ENCODE measurements around the gene NIF3L1.
A peak's percentile ranks its signal among the peaks of the same experiment; 100 is the strongest.
"Not testable (repeated sequence)": the region's sequence is repeated elsewhere in the genome, so short reads cannot be mapped to it uniquely, and the experiment has no call there.

NIF3L1 gene

DNA sequence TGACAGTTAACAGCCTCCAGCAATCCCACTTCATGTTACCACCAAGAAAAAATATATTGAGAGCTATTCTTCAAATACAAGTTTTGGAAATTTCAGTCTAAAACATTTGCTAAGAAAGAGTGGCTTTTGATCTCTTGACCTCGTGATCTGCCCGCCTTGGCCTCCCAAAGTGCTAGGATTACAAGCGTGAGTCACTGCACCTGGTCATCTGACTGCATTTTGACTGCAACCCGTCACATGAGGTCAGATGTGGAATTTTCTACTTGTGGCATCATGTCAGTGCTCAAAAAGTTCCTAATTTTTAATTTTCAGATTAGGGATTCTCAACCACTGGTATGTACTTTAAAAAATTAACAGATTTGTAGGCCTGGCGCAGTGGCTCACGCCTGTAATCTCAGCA, 15.6 kb upstream of the NIF3L1 start:
- no peak for DNase-seq

DNA sequence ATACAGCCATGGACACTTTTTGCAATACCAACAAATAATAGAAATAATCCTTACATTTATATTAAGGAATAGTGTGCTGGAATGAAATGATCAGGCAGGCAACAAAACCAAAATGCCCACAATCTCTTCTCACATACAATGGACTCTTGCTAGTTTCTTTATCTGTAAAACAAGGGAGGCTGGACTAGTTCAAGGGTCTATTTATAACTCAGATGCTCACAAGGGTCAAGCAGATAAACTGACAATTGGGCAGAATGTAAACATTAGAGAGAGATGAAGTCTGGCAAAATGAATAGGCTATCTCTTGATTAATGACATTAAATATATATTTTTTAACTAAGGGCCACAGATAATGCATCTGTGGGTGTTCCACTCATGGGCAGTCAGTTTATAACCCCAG, 11.7 kb upstream of the NIF3L1 start:
- no peak for DNase-seq

DNA sequence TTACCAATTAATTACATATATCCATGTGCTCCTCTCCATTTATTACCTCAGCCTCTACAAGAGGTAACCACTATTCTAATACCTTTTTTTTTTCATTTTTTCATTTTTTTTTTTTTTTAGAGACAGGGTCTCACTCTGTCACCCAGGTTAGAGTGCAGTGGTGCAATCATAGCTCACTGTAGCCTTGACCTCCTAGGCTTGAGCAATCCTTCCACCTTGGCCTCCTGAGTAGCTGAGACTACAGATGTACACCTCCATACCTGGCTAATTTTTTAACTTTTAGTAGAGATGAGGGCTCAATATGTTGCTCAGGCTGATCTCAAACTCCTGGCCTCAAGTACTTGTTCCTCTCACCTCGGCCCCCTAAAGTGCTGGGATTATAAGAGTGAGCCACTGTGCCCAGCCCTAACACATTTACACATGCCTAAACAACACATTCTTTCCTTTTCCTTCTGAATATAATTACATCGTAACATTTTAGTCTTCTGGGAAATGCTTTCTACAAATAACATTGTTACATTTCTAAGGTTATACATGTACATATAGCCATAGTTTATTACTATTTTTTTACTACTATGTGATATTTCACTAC, 10.8 kb upstream of the NIF3L1 start:
- DNase-seq, result no peak

- DNase-seq, result not testable (repeated sequence)
These were observed 7.4 kb upstream of the NIF3L1 start for GRCh38 chr2:200881715-200882249.

DNA sequence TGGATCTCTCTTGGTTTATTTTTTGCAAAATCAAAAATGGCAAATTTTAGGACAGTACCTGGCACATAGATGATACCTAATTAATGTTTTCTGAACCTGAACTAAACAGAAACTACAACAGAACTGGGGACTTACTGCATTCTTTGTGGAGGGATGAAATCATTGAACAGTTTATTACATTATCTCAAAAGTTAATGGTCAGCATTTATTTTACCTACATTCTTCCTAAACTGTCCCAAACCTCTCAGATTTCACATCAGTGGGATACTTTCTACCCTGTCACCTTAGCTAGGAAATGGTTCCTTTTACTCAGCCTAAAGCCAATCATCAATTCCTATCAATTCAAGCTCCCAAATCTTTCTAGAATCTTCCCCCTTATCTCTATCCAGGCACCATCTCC, 10.3 kb downstream of the NIF3L1 start:
- DNase-seq, result no peak

GRCh38 chr2:200901459-200902072, 12.4 kb downstream of the NIF3L1 start:
- DNase-seq, result peak; percentile 75

DNA sequence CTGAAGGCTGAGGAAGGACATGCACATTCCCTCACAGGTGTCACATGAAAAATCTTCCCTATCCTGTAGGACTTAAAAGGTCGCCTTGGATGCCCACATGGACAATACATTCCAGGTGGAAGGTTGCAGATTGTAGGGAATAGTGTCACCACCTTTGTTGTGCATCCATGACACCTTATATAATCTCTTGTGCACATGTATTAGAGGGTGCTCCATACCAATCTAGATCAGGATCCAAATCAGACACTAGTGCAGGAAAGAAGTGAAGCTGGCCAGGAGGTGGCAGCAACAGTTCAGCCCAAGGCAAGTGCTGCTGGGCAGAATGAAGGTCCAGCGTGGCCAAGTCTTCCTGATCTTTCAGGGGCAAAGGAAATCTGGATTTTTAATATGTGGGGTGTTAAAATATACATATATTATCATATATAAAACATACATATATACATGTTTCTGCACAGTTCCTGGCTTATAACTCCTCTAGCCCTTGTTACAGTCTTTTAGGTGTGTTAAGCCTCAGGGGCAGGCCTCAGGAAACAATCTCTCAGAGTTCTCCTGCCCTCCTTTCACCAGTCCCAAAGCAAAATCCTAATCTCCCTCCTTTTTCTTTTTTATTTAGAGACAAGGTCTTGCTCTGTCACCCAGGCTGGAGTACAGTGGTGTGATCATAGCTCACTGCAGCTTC, 16.6 kb downstream of the NIF3L1 start:
- DNase-seq, result peak; percentile 48

- no peak for DNase-seq
These were observed 20.8 kb downstream of the NIF3L1 start for GRCh38 chr2:200909958-200910357.

DNA sequence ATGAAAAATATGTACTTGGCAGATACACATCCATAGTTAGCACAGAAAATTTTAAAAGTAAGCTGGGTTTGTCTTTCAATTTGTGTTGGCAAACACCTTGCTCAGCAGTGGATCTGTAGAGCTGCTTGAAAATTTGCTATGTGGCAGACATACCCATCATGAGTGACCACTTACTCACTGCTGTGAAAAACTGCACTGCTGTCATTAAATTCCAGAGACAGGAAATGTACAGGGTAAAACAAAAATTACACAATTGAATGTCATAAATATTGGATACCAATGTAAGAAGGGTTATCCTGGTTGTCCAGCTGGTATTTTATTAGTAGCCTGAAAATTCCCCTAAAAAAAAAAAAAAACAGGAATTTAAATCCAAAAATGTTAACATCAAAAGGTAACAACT, 24.5 kb downstream of the NIF3L1 start:
- no peak for DNase-seq

DNA sequence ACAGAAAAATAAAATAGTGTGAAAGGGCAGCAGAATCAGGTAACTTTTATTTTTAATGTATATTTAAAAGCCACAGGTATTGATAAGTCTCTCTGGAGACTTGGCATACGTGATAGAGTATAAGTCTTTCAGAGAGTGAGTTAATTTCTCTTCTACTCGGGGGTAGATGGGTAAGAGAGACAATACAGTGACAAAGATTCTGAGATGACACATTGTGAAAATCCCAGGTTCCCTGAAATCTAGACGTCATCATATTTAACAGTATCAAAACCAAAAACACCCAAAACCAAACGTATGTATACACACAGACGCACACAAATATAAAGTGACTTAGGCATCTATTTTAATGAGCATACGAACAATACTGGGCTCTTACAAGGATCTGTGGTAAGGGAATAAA, 33.3 kb downstream of the NIF3L1 start:
- no peak for DNase-seq

- DNase-seq, result no peak
These were observed 40.4 kb downstream of the NIF3L1 start for GRCh38 chr2:200929334-200930249.

GRCh38 chr2:200930947-200931626, 41.9 kb downstream of the NIF3L1 start:
- no peak for DNase-seq

DNA sequence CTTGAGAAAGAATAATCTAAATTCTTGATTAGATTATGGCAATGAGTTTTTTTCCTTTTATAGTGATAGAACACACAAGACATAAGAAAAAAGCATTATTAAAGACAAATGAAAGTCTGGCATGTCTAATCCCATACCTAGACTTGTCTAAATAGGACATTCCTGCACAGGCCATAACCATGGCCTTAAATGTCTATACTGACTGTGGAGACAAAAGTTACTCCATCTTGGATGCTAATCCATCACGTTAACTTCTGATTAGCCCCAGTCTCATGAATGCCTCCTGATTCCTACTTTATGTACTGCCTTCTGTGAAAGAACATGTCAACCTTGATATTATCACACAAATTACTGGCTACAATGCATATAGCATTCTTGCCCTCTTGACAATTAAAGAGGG, 50.7 kb downstream of the NIF3L1 start:
- DNase-seq, result no peak

GRCh38 chr2:200943527-200944105, 54.4 kb downstream of the NIF3L1 start:
- no peak for DNase-seq

GRCh38 chr2:200944467-200945394, 55.6 kb downstream of the NIF3L1 start:
- no peak for DNase-seq

GRCh38 chr2:200945395-200945729, 56.2 kb downstream of the NIF3L1 start:
- no peak for DNase-seq

DNA sequence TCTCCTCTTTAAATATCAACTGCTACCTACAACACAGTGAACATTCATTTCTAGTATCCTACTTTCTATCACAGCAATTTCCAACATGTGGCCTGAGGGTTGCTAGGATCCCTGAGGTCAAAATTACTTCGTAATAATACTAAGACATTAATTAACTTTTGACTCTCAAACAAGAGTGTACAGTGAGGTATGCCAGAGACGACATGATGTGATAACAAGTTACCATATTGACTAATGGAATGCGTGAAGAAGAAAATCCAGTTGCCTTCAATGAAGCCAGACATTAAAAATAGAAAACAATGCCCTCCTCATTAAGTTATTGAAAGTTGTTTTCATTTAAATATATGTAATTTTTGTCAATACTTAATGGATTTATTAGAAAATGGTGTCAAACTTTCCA, 61.2 kb downstream of the NIF3L1 start:
- no peak for DNase-seq

All from CD4-positive, alpha-beta T cell treated with Interferon gamma for 1 hour (primary cell).